Measurements from ENCODE around the gene GNB1L.

GNB1L gene

DNA sequence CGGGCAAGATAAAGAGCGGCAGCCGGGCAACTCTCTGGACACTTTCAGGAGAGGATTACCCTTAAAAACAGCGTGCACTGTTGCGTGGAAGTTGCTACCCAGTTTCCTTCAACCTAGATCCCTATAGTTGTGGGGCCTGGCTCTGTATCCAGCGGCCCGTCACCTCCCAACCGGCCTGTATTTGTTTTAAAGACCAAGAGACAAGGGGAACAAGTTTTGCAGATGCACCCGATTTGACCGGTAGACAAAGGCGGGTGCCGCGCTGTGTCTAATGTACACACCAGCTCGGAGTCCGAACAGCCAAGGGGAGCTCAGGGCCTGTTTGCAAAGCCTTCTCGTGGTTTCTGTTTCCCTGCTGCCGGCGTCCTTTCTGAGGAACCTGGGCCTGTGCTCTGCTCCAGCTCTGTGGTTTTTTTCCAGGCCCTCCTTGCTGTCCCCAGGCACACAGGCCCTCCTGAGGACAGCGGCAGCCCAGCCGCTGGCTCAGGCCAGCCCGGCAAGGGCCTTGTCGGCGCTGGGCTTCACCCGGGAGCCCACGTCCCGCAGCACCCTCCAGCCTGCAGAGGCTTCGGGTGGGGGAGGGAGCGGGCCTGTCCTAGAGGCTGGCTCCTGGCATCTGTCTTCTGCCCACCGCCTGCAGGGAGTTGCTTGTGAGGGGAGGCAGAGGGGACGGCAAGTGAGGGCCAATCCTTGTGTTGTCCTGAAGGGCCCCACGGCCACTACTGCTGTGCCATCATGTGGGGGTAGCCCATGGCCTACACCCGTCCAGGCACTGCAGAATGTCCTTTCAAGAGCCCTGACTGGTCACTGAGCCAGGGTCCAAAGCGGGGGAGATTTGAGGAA, 92.7 kb downstream of the GNB1L start:
- H3K27me3 ChIP-seq (replicated peaks; ENCODE audit: insufficient read depth, low read length): peaks cover 82% of the 10 kb centered on the region
- no peaks in the 10 kb centered on the region for H3K9me3 ChIP-seq (replicated peaks; ENCODE audit: insufficient read depth, low read length)
- no peak overlapping the region for H2AFZ ChIP-seq (ENCODE audit: low read length)
- no peaks in the 10 kb centered on the region for H3K79me2 ChIP-seq (ENCODE audit: low read length)
- H3F3A ChIP-seq (ENCODE audit: insufficient read depth, low read length): peaks cover 9% of the 10 kb centered on the region
- H3K4me3 ChIP-seq (ENCODE audit: low read length): no peak overlapping the region
- DNase-seq: no peak
- H3K27ac ChIP-seq (ENCODE audit: low read length): no peak overlapping the region
- no peaks in the 10 kb centered on the region for H3K9me2 ChIP-seq (replicated peaks; ENCODE audit: insufficient read depth, low read length)
- no peak for TF ChIP-seq EZH2 (optimal IDR thresholded peaks at IDR 0.05; ENCODE audit: low read depth, low read length)
- TF ChIP-seq, protein P1, sequence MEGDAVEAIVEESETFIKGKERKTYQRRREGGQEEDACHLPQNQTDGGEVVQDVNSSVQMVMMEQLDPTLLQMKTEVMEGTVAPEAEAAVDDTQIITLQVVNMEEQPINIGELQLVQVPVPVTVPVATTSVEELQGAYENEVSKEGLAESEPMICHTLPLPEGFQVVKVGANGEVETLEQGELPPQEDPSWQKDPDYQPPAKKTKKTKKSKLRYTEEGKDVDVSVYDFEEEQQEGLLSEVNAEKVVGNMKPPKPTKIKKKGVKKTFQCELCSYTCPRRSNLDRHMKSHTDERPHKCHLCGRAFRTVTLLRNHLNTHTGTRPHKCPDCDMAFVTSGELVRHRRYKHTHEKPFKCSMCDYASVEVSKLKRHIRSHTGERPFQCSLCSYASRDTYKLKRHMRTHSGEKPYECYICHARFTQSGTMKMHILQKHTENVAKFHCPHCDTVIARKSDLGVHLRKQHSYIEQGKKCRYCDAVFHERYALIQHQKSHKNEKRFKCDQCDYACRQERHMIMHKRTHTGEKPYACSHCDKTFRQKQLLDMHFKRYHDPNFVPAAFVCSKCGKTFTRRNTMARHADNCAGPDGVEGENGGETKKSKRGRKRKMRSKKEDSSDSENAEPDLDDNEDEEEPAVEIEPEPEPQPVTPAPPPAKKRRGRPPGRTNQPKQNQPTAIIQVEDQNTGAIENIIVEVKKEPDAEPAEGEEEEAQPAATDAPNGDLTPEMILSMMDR (IDR thresholded peaks at IDR 0.05; ENCODE audit: low read length): no peak
- no peak for TF ChIP-seq EZH2phosphoT487 (IDR thresholded peaks at IDR 0.05; ENCODE audit: low read length)
- no peaks in the 10 kb centered on the region for H3K36me3 ChIP-seq (replicated peaks; ENCODE audit: insufficient read depth, low read length)
- no peaks in the 10 kb centered on the region for H3K4me1 ChIP-seq (ENCODE audit: low read length)
- H4K20me1 ChIP-seq (ENCODE audit: insufficient read depth, low read length): no peaks in the 10 kb centered on the region
- H3K4me2 ChIP-seq (ENCODE audit: low read depth, low read length): no peak overlapping the region
- H3K9ac ChIP-seq (ENCODE audit: low read length): no peak overlapping the region

DNA sequence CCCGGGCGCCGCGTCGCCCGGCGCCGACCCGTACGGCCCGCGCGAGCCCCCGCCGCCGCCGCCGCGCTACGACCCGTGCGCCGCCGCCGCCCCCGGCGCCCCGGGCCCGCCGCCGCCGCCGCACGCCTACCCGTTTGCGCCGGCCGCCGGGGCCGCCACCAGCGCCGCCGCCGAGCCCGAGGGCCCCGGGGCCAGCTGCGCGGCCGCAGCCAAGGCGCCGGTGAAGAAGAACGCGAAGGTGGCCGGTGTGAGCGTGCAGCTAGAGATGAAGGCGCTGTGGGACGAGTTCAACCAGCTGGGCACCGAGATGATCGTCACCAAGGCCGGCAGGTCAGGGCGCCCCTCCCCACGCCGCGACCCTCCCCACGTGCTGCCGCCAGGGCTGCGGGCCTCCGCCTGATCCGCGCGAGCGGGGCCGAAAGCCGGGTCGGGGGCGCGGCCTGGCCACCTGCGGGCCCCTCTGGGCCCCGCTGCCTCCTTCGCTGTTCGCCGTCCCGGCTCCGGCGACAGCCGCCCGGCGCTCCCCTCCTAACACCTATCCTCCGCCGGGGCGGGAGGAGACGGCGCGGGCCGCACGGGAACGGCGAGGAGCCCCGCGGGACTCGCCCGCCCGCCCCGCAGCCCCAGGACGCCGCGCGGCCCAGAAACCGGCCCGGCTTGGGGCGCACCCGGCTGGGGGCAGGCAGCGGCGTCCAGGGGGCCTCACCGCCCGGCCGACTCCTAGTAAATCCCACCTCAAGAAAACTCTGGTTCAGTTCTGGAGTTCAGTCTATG, 93.5 kb downstream of the GNB1L start:
- no peak for DNase-seq
- 0 out of 2 replicates have a peak, but pooled peaks cover 3% of the 10 kb centered on the region for H3K4me1 ChIP-seq (ENCODE audit: low read length)
- H3K27ac ChIP-seq (ENCODE audit: low read length): no peak overlapping the region
- no peaks in the 10 kb centered on the region for H3K36me3 ChIP-seq (replicated peaks; ENCODE audit: insufficient read depth, low read length)
- H2AFZ ChIP-seq (ENCODE audit: low read length): no peak overlapping the region
- no peak overlapping the region for H3K4me2 ChIP-seq (ENCODE audit: low read depth, low read length)
- H3K9me2 ChIP-seq (replicated peaks; ENCODE audit: insufficient read depth, low read length): no peaks in the 10 kb centered on the region
- peaks cover 9% of the 10 kb centered on the region for H3F3A ChIP-seq (ENCODE audit: insufficient read depth, low read length)
- no peak overlapping the region for H3K9ac ChIP-seq (ENCODE audit: low read length)
- TF ChIP-seq EZH2 (optimal IDR thresholded peaks at IDR 0.05; ENCODE audit: low read depth, low read length): no peak
- H3K9me3 ChIP-seq (replicated peaks; ENCODE audit: insufficient read depth, low read length): no peaks in the 10 kb centered on the region
- peaks cover 82% of the 10 kb centered on the region for H3K27me3 ChIP-seq (replicated peaks; ENCODE audit: insufficient read depth, low read length)
- H4K20me1 ChIP-seq (ENCODE audit: insufficient read depth, low read length): no peaks in the 10 kb centered on the region
- no peak overlapping the region for H3K4me3 ChIP-seq (ENCODE audit: low read length)
- H3K79me2 ChIP-seq (ENCODE audit: low read length): no peaks in the 10 kb centered on the region

DNA sequence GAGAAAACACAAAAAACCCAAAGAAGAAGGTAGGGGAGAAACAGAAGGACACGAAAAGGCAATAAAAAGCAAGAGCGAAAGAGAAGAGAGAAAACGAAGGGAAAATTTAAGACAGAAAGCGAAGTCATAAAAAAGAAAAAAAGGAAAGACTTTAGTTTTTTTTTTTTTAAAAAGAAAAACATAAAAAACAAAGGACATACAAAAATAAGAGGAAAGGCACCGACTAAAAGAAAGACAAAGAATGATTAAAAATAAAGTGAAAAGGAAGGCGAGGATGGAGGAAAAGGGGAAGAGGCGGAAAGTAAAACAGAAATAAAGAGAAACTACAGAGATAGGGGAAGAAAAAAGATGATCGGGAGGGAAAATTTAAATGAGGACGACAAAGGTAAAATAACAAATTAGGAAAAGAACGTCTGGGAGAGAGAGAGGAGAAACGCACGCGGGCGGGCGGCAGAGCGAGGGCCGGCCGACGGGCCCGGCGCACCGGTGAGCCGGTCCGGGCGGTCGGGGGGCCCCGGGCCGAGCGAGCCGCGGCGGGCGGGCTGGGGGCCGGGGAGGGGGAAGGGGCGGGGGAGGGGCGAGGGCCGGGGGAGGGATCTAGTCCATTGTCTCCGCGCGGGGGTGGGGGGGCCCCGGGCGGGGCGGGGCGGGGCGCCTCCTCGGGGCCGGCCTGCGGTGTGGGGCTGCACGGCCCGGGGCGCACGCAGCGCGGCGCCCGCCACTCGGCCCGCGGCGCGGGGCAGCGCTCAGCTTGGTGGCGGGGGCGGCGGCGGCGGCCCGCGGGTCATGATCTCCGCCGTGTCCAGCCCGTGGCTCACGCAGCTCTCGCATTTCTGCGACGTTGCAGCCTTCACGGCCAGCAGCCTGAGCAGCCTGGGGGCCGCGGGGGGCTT, 94.4 kb downstream of the GNB1L start, which contains the start of gene TBX1:
Gene TBX1 (plus strand): TSS at position 721 of the 893 bp plus-strand sequence. CDS start 66 bp downstream, at position 787.
- Histone ChIP-seq H3K4me3 (ENCODE audit: low read length) (no peak within 1 kb of the TSS), H3K27me3 (replicated peaks; ENCODE audit: insufficient read depth, low read length) (peaks cover 85% of the 10 kb centered on the region)
- no peak for DNase-seq

More for the DNA sequence above, 94.4 kb downstream of the GNB1L start, which contains the start of gene TBX1:
- no peaks in the 10 kb centered on the region for H3K36me3 ChIP-seq (replicated peaks; ENCODE audit: insufficient read depth, low read length)
- H3K9ac ChIP-seq (ENCODE audit: low read length): no peak within 1 kb of the TSS
- no peak within 1 kb of the TSS for H2AFZ ChIP-seq (ENCODE audit: low read length)
- no peaks in the 10 kb centered on the region for H3K79me2 ChIP-seq (ENCODE audit: low read length)
- TF ChIP-seq, protein P1 (IDR thresholded peaks at IDR 0.05; ENCODE audit: low read length): no peak
- TF ChIP-seq EZH2phosphoT487 (IDR thresholded peaks at IDR 0.05; ENCODE audit: low read length) (peak; percentile 55; the same call in 1 of the 2 replicates), EZH2 (optimal IDR thresholded peaks at IDR 0.05; ENCODE audit: low read depth, low read length) (peak; percentile 98)
- no peaks in the 10 kb centered on the region for H4K20me1 ChIP-seq (ENCODE audit: insufficient read depth, low read length)
- no peaks in the 10 kb centered on the region for H3K9me2 ChIP-seq (replicated peaks; ENCODE audit: insufficient read depth, low read length)
- H3K9me3 ChIP-seq (replicated peaks; ENCODE audit: insufficient read depth, low read length): no peaks in the 10 kb centered on the region
- peaks cover 9% of the 10 kb centered on the region for H3F3A ChIP-seq (ENCODE audit: insufficient read depth, low read length)
- peak within 1 kb of the TSS; percentile 54; the same call in 1 of the 2 replicates for H3K4me2 ChIP-seq (ENCODE audit: low read depth, low read length)
- no peak within 1 kb of the TSS for H3K27ac ChIP-seq (ENCODE audit: low read length)
- H3K4me1 ChIP-seq (ENCODE audit: low read length): 0 out of 2 replicates have a peak, but pooled peaks cover 3% of the 10 kb centered on the region
